HG03575 (cell line): ENCODE data around the gene FHIT.

Experiments used
- ATAC-seq: cut with Tn5 transposase; IDR thresholded peaks from one replicate; pipeline ENCODE4 v1.9.1; 2021; ENCODE audit not compliant: unreplicated experiment, insufficient number of reproducible peaks, low FRiP score; ENCODE audit errors: extremely low read depth

The FHIT gene

DNA sequence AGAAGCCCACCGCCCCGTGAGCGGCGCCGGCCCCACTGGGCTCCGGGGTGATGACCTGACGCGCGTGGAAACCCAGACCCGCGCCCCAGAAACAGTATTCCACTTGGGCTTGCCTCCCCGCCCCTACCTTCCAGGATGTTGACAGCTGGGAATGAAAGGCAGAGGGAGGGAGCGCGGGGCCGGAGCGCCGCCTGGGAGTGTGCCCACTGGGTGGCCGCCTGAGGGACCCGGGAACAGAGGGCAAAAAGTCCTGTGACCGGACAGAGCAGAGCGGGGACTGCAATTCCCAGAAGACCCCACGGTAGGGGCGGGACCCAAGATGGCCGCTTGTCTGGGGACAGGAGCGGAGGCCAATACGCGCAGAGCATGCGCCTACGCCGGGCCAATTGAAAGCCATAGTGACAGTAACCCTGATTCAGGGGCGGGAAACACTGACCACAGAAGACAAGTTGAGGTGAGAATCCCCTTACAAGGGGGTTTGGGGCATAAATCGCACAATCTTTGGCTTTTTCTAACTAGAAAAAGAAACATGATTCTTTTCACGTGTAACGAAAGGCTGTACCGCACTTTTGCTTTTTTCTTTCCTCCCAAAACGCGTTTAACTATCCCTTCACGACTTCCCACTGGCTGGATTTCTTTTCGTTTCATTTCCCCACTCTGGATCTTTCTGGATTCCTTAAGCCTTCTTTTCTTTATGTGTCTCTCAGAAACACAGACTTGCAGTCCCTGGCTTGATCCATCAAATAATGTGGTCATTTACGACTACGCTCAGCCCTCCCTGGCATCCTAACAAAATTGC, at the start of gene FHIT:
TSS of gene FHIT (minus strand) at position 279 of the 799 bp plus-strand sequence.
- ATAC-seq: peak; percentile 86

GRCh38 chr3:61300786-61301185, 49.5 kb upstream of the FHIT start:
- no peak for ATAC-seq

- ATAC-seq: no peak
These were observed 48.7 kb upstream of the FHIT start for GRCh38 chr3:61300006-61300380.

DNA sequence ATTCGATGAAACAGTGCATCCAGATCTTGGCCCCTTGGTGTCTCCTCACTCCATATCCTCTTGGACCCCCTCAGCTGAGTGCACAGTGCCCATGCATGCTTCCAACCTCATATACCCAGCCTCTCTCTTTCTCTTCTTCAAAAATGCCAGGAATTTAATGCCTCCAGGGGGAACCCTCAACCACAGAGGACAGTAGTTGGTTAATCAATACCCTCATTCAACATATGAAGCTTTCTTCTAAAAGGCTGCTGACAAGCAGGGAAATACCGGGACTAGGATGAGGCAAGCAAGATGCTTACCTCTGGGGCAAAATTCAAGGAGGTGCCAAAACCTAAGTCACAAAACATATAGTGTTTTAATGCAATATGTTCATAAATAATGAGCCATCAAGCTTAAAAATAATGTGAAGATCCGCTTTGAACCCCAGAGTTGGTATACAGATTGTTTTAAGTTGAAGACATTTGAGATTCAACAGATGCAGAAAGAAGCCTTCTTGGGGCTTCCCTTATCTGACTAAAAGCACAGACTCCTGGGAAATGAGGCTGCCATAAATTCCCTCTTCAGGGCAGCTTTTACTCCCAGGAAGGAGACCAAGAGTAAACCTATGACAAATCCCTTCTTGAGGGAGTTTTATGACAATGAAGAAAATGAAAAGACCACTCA, 48.2 kb upstream of the FHIT start:
- ATAC-seq: no peak

DNA sequence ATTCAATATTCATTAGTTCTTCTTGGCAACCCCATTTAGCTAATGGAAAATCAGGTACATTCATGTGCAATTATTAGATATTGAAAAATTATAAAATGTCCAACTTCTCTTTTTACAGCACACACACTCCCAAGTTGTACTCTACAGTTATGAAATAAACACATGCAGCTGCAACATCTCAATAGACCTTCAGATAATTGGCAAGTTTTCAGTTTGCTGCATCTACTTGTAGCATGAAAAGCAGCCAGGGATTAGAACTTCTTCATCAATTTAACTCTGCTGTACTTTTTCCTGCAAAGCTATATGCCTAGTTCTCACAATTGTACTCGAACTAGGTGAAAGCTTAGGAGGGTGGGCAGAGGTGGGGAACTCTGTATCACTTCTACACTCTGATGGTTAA, 46.6 kb upstream of the FHIT start:
- ATAC-seq: no peak

DNA sequence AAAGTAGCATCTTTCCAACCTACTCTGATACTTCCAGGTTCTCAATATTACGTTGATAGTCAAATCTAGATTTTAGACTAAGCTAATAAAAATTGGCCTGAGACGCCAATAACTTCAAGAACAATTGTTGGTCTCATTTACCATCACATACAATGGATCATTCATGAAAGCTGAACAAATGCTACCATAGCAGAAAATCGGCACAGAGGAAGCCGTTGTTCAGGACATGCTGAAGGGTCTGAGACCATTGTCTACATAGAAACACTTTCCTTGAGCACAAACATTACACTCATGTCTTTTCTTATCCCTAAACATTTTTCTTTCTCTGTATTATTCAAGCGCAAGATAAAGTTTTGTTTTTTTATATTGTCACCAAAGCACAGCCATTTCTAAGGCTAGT, 37.2 kb upstream of the FHIT start:
- ATAC-seq: no peak

- ATAC-seq: no peak
These were observed 32.6 kb upstream of the FHIT start for GRCh38 chr3:61283876-61284275.

DNA sequence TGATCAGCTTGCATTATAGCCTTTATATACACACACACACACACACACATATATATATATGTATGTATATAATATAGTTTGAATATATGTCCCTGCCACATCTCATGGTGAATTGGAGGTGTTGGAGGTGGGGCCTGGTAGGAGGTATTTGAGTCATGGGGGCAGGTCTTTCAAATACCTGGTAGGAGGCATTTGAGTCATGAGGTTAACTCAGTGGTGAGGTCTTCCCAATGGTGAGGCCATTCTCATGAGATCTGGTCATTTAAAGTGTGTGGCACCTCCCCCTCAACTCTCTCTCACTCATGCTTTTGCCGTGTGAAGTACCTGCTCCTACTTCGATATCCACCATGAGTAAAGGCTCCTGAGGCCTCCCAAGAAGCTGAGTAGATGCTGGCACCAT, 27.5 kb upstream of the FHIT start:
- ATAC-seq: no peak

- no peak for ATAC-seq
These were observed 26.2 kb upstream of the FHIT start for GRCh38 chr3:61277411-61277810.

- no peak for ATAC-seq
These were observed 18.2 kb upstream of the FHIT start for GRCh38 chr3:61269435-61269834.

DNA sequence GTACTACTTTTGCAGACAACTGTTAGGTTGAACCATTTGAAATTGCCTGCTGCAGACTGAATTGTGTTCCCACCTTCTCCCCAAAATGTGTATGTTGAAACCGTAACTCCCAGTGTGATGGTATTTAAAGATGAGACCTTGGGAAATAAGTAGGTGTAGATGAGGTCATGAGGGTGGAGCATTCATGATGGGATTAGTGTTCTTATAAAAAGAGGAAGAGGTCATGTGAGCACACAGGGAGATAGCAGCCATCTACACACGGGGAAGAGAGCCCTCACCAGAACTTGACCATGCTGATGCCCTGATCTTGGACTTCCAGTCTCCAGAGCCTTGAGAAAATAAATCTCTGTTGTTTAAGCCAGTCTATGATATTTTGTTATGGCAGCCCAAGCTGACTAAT, 17.4 kb upstream of the FHIT start:
- ATAC-seq: no peak

GRCh38 chr3:61264281-61264680, 13.0 kb upstream of the FHIT start:
- ATAC-seq: no peak

- no peak for ATAC-seq
These were observed 5.9 kb upstream of the FHIT start for GRCh38 chr3:61257148-61257547.

GRCh38 chr3:61253756-61254155, 2.5 kb upstream of the FHIT start:
- no peak for ATAC-seq

DNA sequence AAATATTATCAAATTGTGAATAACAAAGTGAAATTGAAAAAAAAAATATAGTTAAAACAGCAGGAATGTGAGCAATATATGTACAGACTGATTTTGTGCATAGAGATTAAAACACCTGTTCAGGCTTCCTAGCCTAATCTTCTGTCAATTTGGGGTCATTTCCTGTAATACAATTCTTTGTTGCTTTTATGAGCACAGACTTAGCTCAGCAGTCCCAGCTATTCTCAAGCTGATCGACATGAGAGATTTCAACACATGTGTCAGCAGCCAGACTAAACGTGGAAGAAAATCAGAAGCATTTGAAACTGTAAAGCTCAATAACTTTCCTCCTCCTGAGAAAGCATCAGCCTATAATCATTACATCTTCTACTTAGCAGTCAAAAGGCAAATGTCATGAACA, 1.6 kb upstream of the FHIT start:
- ATAC-seq: no peak

DNA sequence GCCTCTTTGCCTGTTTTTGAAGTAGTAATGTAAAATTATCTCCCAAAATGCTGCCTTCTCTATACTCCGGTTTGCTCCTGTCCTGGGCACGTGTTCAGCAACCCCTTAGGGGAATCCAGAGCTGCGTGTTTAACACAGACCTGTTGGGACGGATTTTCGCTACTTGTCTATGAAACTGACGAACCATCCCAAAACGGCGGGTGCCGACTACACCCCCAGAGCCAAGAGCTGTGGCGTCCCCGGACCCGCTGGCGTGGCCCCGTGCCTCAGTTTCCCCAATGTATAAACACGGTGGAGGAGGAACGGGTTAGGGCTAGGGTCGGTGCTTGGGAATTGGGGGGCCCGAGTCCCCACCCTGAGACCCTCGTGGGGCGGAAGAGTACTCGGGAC, 473 bp downstream of the FHIT start:
- ATAC-seq: no peak

- ATAC-seq: no peak
These were observed 2.8 kb downstream of the FHIT start for GRCh38 chr3:61248496-61248895.

GRCh38 chr3:61247191-61247590, 4.1 kb downstream of the FHIT start:
- ATAC-seq: no peak

DNA sequence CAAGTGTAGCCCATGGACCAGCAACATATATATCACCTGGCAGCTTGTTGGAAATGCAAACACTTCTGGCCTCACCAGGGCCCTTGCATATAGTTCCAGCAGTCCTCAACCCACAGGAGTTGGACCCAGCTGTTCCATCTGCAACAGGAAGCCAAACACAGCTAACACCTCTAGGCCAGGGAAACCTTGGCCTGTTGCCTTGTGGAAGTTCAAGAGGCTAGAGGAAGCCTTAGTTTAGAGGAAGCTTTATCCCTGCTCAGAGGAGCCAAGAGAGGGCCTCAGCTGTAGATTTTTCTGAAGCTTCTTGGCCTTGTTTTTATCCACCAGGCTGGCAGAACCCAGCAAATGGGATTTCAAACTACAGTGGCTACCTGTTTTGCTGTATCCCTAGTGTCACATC, 11.4 kb downstream of the FHIT start:
- ATAC-seq: no peak

GRCh38 chr3:61237858-61238257, 13.4 kb downstream of the FHIT start:
- ATAC-seq: peak; percentile 30

DNA sequence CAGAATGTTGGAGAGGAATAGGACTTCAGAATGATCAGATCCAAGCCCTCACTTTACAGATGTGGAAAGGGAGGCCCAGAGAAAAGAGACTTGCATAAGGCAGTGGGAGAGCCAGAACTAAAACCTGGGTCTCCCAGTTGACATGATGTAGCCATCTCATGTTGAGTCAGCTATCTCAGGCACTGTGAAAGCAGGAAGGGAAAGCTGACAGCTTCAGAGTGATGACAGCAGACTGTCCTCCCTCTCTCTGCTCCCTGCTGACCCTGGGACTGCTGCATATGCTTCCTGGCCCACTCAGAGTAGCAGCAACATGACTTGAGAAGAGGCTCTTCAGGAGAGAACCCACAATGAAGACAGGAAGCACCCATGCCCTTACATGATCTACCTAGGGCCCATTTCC, 14.7 kb downstream of the FHIT start:
- ATAC-seq: peak; percentile 84
